Hematopoietic multipotent progenitor cell (in vitro differentiated cells): ENCODE results near the gene MIA2. TPM values are rescaled to one million over a fixed set of nuclear protein-coding genes. Genes with fewer than 3 reads are reported as not detected.
"Not testable (repeated sequence)": the region's sequence is repeated elsewhere in the genome, so short reads cannot be mapped to it uniquely, and the experiment has no call there.

Experiments used
- DNase-seq, 3 donors: peaks; one replicate each; pipeline ENCODE4 v3.0.0-alpha.2; 2011 to 2015; ENCODE audit warnings: low read depth in 2 of 3, low spot score in 2 of 3
- total RNA-seq: library from RNA; depleted of rRNA; stranded (reverse); fragments of >200 nt; gene quantifications from one replicate; pipeline ENCODE4 v1.2.3, GENCODE V29; 2012

The MIA2 gene
- total RNA-seq, 1 donor: 7.8 TPM

DNA sequence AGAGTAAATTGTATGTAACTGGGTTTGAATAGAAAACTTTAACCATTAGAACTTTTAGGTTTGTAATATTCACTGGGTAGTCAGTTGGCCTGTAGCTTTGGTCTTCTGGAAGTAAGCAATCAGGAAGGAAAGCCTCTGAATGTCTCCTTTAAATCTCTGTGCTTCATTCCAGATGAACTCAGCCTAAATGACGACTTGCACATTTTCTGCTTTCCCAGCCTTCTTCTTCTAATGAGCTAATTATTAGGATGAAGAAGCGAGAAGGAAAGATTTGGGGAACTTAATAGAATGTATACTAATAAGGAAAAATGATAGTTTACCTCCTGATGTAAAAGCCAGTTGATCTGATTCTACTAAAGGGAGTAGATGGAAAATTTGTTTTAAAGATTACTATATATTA is 90.4 kb downstream of the MIA2 start:
- no peak for DNase-seq

DNA sequence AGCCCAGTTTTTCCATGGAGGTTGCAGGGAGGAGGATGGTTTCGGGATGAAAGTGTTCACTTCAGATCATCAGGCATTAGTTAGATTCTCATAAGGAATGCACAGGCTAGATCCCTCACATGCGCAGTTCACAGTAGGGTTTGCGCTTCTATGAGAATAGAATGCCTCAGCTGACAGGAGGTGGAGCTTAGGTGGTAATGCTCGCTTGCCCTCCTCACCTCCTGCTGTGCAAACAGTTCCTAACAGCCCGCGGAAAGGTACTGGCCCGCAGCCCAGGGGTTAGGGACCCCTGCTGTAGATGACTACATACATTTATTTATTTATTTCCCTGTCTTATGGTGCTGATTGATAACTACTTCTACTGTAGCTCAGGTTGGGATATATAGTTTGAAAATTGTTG is 105.3 kb downstream of the MIA2 start:
- no peak for DNase-seq

DNA sequence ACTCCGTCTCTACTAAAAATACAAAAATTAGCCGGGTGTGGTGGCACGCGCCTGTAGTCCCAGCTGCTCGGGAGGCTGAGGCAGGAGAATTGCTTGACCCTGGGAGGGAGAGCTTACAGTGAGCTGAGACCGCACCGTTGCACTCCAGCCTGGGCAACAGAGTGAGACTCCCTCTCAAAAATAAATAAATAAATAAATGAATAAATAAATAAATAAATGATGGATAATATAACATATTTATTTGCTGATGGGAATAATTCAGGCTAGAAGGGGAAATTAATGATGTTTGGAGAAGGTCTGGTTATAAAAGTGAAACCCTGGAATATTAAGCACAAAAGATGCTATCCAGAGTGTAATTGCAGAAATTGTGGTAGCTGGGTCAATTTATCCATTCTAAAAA is 107.4 kb downstream of the MIA2 start:
- not testable (repeated sequence) for DNase-seq

- DNase-seq: no peak
These were observed 109.1 kb downstream of the MIA2 start for GRCh38 chr14:39342768-39343167.

GRCh38 chr14:39343614-39344013 is 109.9 kb downstream of the MIA2 start:
- no peak for DNase-seq

DNA sequence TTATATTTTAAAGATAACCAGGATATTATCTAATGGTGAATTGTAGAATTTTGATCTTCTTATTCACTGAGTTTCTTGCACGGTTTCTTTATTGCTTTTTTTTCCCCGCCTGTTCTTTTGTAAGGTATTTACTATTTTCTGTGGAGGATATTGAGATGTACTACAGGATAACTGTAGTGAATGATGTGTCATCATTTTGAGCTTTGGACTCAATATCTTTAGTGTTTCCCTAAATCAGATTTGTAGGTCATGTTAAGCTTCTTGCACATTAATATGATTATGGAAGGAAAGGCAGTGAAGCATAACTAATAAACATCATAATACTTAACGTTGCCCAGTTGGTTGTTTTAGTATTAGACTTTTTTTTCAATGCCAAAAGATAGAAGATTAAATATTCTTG is 117.2 kb downstream of the MIA2 start:
- DNase-seq: no peak

- no peak for DNase-seq
These were observed 118.0 kb downstream of the MIA2 start for GRCh38 chr14:39351708-39352107.

GRCh38 chr14:39359069-39359468 is 125.4 kb downstream of the MIA2 start:
- not testable (repeated sequence) for DNase-seq

- DNase-seq: no peak
These were observed 126.6 kb downstream of the MIA2 start for GRCh38 chr14:39360316-39360715.

DNA sequence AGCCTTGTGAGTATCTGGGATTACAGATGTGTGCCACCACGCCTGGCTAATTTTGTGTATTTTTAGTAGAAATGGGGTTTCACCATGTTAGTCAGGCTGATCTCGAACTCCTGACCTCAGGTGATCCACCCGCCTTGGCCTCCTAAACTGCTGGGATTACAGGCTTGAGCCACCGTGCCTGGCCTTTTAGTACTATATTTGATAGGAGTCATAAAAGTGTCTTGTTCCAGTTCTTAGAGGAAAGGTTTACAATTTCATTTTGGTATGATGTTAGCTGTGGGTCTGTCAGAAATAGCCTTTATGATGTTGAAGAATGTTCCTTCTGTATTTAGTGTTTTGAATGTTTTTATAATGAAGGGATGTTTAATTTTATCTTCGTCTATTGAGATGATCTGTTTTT is 127.8 kb downstream of the MIA2 start:
- DNase-seq: not testable (repeated sequence)

GRCh38 chr14:39364509-39364908 is 130.8 kb downstream of the MIA2 start:
- peak in 1 of 3 donors; percentile 33 for DNase-seq

- no peak for DNase-seq
These were observed 131.6 kb downstream of the MIA2 start for GRCh38 chr14:39365354-39365753.

DNA sequence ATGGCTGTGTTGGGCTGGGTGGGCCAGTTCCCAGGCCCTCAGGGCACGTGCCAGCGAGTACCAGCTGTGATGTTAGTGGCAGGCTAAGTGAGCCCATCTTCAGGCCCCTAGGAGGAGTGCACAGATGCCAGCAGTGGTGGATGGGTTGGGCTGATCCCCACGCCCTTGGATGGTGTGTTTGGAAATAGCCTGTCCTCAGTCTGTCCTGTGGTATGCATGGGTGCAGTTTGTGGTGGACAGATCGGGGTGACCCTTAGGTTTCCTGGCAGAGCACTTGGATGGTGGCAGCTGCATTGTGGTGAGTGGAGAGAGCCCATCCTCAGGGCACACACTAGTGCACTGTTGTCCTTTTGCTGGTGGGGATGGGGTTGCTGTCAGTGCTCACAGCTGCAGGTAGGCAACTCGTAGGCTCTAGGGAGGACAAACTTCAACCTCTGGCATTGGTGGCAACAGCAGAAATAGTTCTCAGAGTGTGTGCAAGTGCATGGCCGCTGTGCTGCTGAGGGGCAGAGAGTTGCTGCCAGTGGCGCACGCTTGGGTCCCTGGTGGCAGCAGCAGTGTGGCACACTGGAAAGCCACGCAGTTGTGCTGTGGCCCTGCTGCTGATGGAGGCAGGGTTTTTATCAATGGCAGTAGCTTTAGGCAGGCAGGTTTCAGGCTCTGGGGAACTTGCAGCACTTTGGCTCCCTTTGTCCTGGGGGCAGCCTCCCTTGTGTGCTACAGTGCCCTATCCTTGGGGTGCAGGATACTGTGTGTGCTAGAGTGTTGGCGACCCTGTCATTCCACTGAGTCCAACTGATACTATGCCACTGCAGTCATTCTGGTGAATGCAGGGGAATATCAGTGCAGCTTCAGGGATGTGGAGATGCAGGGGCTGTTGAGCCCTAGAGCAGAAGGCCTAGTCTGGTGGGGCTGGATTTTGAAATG is 133.0 kb downstream of the MIA2 start:
- DNase-seq: no peak

DNA sequence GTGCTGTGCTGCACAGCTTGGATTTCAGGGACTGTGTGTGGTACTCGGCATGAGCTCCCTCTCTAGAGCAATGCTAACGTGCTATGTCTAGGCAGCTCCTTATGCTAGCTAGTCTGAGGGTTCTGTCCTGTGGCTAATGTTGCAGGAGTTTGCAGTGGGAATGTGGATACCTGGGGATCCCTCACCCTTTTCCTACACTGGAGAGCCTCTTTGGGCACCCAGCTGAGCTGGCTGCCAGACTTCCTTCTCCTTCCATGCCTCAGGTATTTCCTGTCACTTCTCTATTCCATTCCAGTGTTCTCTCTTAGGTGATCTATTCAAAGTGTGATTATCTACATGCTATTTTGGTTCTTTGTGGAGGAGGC is 133.7 kb downstream of the MIA2 start:
- DNase-seq: no peak

DNA sequence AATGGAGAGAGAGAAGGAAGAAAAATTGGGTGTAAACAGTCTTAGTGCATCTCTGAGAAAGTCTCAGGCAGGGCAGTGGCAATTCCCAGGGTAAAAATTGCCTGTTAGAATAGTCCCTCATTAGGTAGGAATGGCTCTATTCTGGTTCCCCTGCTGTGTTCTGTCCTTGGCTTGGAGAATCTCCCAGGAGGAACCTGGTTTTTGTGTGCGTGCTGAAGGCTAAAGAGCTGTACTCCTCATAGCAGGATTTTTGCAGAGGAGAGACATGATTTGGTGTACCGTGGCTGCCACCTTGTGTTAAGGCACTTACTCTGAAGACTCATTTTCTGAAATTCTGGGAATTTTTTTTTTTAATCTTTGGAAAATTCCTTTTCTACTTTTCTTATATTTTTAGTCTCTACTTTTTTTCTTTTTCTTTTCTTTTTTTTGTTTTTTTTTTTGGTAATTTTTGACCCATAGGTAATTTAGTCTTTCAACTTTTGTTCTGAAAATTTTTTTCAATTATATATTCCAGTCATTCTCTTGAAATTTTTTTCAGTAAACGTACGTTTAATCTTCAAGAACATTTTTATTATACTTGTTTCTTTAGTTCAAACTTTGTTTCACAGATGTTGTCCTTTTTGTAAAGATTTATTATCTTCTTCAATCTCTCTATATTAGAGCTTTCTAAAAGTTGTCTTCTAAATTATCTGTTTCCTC is 134.7 kb downstream of the MIA2 start:
- DNase-seq: peak in 2 of 3 donors; percentile 33 to 66

DNA sequence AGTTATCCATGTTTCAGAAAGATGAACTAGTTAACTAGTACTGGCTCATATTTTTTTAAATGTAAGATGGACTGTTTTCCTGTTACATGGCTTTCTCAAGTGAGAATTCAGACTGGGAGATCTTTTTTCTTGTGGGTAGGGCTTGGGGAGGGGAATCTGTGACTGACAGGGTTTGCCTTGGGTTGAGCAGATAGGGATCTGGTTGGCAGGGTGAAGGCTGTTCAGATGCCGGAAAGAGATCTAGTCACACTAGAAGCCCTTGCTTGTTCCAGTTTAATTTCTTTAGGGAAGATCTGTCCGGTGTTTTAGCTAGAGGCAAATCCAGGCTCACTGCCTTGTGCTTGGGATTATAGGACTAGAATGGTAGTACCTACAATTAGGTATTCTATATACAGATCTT is 135.3 kb downstream of the MIA2 start:
- no peak for DNase-seq

DNA sequence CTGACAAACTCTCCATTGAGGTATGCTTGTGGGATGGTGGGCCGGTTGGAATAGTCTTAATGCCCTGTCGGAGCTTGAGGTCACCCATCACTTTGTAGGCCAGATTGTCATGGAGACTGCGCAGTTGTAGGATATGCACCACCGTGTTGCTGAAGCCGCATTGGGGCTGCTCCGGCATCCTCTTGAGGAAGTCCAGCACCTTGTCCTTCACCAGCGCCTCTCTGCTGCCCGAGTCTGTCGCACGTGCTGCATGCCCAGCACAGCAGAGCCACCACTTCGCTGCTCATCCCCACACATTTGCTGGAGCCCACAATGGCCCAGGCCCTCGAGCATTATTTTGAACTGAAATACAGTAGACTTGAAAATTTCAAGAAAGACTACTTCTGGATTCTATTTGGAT is 136.7 kb downstream of the MIA2 start:
- DNase-seq: no peak

DNA sequence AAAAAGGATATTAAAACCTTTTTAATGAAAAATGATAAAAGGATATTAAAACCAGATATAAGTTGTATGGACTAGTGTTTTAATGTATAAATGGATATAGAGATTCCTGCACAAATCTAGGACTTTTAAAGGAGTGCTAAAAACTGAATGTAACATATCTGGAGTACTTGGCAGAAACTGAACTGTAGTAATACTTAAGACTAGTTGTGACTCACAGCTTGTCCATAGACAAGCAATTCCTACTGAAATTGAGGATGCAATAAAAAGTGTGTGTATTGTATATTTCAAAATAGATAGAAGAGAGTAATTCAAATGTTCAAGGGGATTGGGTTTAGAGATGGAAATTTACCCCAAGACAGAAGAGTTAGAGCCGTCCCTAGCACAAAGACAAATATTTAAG is 138.9 kb downstream of the MIA2 start:
- no peak for DNase-seq

- no peak for DNase-seq
These were observed 141.1 kb downstream of the MIA2 start for GRCh38 chr14:39374851-39375250.

GRCh38 chr14:39376667-39377403 is 143.1 kb downstream of the MIA2 start:
- no peak for DNase-seq

GRCh38 chr14:39381366-39381765 is 147.7 kb downstream of the MIA2 start:
- no peak for DNase-seq
